NB4 (cell line): ENCODE results near the gene ST6GALNAC3.

ENCODE experiments used
- CTCF ChIP-seq: IDR thresholded peaks from one replicate; pipeline ENCODE4 v1.5.1; 2012; ENCODE audit warnings: low read depth, low read length
- MAX ChIP-seq: IDR thresholded peaks from 2 replicates; pipeline ENCODE4 v1.6.1; 2011; ENCODE audit warnings: low read depth, low read length
- MYC ChIP-seq: IDR thresholded peaks from 2 replicates; pipeline ENCODE4 v1.6.1; 2011; ENCODE audit warnings: low read depth, low read length
- POLR2A ChIP-seq: IDR thresholded peaks from 2 replicates; pipeline ENCODE4 v1.6.1; 2011; ENCODE audit warnings: mild to moderate bottlenecking; ENCODE audit not compliant: insufficient read length; ENCODE audit errors: extremely low read depth

GRCh38 chr1:76136894-76137293 is 62.3 kb downstream of the ST6GALNAC3 start:
- TF ChIP-seq MAX: no peak
- no peak for TF ChIP-seq CTCF
- no peak for TF ChIP-seq POLR2A
- TF ChIP-seq MYC: no peak
